Measurements from ENCODE around the gene FBXO45.
A peak's percentile ranks its signal among the peaks of the same experiment; 100 is the strongest.
"Not testable (repeated sequence)": the region's sequence is repeated elsewhere in the genome, so short reads cannot be mapped to it uniquely, and the experiment has no call there.

The FBXO45 gene

GRCh38 chr3:196620161-196620604 lies 51.7 kb downstream of the FBXO45 start:
- peak; percentile 26 for DNase-seq

GRCh38 chr3:196620684-196621083 lies 52.2 kb downstream of the FBXO45 start:
- DNase-seq = no peak

- DNase-seq = no peak
Observed at GRCh38 chr3:196621611-196622010, 53.2 kb downstream of the FBXO45 start.

DNA sequence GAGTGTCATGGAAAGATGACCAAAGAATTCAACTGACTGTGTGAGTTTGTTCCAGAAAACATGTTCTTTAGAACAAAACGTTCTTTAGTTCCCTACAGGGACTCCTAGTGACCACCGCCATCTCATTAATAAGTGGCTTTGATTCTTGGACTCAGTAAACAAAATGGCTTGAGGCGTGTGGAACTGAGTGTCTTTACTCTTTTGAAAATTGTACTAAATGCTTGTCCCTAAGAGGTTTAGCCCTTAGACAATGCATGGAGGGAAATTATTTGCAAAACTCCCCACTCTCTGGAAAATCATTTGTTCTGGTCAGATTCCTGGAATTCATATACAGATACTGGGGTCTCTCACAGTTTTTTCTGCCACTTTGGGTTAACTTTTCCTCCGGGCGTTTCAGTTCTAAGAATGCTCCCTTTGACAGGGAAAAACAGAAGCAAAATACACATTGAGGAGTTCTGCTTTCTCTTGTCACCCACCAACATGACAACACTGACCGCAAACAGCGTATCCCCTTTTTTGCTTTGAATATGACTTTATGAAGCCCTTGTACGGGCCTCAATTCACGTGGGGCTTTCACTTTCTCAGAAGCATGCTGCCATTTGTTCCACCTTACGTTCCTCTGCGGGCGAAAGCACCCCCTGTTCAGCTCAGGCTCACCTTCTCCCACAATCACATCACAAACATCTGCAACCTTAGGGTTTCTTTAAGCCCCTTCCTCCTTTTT lies 55.8 kb downstream of the FBXO45 start:
- no peak for DNase-seq

DNA sequence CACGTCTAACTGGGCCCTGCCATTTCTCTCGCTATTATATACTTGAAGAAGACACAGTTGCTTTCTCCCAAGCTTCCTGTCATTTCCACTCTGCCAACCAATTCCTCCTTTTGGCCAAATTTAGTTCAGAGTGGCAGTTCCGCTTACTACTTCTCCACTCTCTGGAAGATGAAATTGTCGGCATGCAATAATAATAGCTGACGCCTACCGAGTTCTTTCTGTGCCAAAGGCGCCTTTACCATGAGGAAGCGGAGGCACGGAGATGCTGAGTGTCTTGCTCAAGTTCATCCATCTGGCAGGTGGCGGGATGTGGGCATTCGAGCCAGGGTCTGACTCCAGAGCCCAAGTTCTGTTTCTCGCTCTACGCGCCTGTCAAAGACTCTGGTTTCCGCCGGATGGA lies 56.4 kb downstream of the FBXO45 start:
- no peak for DNase-seq

- DNase-seq = no peak
Observed at GRCh38 chr3:196625331-196625730, 56.9 kb downstream of the FBXO45 start.

DNA sequence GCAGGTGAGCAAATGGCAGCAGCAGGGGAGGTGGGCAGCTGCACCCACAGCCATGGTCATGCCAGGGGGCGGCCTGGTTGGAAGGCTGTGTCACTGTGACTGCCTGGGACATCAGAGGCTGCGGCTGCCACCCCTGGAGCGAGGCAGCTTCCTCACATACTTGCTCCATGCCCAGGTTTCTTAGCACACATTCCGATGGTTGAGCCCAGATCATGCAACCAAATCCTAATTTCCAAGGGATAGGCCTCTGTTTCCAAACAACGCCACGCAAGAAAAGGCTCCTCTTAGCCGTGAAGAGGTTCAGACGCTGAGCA lies 59.4 kb downstream of the FBXO45 start:
- no peak for DNase-seq

GRCh38 chr3:196629228-196629627 lies 60.8 kb downstream of the FBXO45 start:
- no peak for DNase-seq

DNA sequence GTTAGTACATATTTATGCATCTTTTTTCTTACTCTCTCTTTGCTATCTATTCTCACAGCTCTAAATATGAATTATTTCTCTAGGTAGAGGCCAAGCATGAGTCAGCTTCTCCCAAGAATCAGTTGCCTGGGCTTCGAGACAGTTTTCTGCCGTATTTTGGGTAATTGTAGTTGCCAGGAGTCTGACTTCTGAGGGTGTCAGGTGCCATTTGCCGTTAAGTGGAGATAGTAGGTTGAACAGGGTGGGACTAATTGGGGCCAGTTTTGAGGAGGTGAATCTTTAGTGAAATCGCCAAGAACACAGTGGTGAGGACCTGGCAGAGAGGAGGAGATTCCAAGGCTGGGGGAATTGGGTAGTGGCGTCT lies 63.2 kb downstream of the FBXO45 start:
- DNase-seq = no peak

DNA sequence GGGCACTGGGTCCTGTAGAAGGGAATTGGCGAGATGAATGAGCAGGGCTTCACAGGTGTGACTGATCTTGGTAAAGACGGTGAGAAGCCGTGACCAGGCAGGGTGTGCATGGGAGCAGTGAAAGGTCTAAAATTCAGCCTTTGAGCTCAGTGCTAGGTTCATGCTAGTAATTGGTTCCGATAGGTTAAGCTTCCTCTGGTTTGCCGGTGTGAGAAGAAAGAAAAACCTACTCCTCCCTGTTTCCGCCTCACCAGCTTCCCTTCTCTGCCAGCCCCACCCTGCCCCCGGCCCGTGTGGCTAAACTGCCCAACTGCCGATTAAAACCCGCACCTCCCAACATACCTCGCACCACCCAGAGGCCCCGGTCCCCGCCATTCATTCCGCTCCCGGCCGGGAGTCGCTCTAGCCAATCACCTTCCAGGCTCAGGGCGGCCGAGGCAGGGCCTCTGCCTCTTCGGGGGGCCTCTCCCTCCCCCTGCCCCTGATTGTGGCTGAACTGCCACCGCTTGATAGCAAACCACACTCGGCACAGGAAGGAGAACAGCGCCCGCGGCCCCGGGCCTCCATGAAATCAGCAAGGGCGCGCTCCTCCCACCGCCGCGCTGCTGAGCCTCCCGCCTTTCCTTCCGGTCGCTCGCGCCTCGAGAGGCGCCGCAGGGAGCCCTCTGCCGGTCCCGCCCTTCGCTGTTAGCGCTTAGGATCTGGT lies 63.7 kb downstream of the FBXO45 start:
- peak; percentile 58 for DNase-seq

DNA sequence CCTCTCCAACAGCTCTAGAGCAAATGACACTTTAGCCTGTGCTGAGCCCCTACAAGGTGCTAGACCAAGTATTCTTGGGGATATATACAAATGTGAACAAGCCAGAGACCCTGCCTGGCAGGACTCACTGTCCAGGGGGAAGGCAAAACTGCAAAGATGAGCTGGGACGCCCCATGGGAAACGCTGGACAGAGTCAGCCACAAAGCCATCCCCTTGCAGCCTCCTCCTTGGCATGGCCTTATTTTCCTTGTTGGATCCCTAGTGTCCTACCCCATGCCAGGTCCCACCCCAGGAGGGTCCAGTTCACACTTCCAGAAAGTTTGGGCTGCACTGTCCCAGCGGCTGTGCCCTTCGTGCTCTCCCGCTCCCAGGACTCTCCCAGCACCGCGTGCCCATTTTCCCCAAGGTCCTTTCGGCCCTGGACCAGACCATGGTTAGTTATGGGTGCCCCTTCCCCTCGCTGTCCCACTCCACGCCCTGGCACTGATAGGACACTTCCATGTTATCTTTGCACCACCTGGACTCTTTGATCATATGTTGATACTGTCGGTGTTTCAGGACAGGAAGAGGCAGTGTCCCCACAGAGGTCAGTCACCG lies 65.2 kb downstream of the FBXO45 start:
- no peak for DNase-seq

DNA sequence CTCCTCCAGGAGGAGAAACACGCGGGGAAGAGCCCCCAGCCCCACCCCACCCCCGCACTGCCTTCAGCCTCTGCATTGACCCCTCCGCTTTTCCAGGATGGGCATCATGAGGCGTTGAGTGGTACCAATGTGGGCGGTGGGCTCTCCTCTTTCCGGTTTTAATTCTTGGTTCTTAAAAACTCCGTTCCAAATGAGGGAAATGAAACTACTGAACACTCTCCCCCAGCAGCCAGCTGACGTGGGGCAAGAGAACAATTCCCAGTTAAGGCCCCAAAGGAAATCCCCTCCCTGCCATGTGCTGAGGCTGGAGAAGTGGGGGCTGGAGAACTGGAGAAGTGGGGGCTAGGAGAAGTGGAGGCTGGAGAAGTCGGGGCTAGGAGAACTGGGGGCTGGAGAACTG lies 65.8 kb downstream of the FBXO45 start:
- DNase-seq = no peak

DNA sequence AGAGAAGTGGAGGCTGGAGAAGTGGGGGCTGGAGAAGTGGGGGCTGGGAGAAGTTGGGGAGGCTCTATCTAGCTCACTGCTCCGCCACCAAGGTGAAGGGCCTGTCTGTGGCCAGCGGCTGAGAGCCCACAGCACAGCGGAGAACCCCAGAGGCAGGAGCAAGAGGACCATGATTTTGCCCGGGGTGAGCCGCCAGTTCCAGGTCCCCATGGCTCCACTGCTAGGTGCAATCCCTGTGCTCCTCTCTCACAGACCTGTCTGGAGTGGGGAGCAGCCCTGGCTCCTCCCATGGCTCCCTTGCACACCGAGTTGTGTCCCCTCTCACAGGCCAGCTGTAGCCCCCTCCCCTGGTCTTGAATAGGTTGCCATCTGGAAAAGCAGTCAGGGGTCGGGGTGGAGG lies 66.4 kb downstream of the FBXO45 start:
- DNase-seq = no peak

DNA sequence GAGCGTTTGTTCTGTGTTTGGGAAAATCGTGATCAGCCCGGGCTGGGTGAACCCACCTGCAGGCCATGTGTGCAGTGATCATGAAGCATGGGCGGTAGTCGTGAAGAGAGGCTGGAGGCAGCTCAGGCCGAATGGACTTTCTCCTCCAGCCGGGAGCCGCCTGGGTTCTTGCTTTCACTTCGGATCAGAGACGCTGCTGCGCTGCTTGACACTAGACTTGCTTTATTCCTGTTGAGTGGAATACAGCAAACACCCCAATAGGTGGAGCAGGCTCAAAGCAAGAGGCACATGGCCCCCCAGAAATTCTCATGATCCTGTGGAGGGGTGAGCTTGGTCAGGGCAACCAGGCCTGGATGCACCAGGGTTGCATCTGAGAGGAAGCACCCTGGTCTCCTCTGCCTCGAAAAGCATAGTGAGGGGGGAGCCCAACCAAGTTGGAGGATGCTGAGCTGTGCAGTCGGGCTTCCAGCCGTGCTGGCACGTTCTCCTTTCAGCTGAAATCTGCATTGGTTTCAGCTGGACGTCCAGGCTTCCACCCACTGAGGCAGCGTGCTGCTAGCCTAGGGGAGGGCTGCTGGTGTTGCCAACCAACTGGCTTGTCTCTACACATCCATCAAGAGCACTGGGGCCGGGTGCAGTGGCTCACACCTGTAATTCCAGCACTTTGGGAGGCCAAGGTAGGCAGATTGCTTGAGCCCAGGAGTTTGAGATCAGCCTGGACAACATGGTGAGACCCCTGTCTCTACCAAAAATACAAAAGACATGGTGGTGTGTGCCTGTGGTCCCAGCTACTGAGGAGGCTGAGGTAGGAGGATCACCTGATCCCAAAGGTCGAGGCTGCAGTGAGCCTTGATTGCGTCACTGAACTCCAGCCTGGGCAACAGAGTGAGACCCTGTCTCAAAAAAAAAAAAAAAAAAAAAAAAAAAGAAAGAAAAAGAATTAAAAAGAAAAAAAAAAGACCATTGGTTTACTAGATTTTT lies 68.2 kb downstream of the FBXO45 start:
- no peak for DNase-seq

GRCh38 chr3:196637941-196638340 lies 69.5 kb downstream of the FBXO45 start:
- DNase-seq = not testable (repeated sequence)
